Retinal pigment epithelial cell (primary cell): ENCODE measurements around the gene BEST1.

ENCODE experiments used
- DNase-seq: peaks from one replicate; pipeline ENCODE4 v3.0.0-alpha.2; 2010; ENCODE audit warnings: low read depth
- H3K4me3 ChIP-seq: 2 replicates; pipeline ENCODE4 v1.5.1; 2011; ENCODE audit warnings: mild to moderate bottlenecking, low read length, control low read depth, moderate library complexity
- TF ChIP-seq, protein P1 (sequence below): conservative IDR thresholded peaks from 2 replicates; pipeline ENCODE4 v1.5.1; 2011; ENCODE audit warnings: low read depth, low read length, control low read depth, inconsistent platforms

The BEST1 gene

DNA sequence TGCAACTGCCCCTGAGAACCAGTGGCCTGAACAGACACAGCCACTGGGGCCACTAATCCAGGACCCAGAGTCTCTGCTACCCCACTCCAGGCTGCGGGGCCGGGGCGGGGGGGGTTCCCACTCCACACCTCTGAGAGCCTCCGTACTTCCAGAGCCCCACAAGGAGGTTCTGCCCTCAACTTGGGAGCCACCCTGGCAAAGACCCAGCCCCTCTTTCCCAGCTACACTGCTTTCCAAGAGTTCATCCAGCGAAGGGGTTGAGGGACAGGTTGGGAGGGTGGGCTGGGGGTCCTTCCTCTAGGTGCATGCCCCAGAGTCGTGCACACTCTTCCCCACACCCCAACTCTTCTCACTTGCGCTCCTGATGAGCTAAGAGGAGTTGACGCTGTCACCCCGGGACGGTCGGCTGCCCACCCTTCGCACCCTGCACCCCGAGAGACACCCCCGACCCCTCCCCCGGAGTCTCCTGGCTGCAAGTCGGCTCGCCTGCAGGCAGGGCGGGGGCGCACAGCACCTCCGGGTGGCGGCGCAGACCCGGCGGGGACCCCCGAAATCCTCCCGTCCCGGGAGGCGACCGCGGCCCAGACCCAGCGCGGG, 33.3 kb upstream of the BEST1 start:
- DNase-seq, result no peak
- TF ChIP-seq, protein P1, sequence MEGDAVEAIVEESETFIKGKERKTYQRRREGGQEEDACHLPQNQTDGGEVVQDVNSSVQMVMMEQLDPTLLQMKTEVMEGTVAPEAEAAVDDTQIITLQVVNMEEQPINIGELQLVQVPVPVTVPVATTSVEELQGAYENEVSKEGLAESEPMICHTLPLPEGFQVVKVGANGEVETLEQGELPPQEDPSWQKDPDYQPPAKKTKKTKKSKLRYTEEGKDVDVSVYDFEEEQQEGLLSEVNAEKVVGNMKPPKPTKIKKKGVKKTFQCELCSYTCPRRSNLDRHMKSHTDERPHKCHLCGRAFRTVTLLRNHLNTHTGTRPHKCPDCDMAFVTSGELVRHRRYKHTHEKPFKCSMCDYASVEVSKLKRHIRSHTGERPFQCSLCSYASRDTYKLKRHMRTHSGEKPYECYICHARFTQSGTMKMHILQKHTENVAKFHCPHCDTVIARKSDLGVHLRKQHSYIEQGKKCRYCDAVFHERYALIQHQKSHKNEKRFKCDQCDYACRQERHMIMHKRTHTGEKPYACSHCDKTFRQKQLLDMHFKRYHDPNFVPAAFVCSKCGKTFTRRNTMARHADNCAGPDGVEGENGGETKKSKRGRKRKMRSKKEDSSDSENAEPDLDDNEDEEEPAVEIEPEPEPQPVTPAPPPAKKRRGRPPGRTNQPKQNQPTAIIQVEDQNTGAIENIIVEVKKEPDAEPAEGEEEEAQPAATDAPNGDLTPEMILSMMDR, result no peak
- H3K4me3 ChIP-seq, result peak overlapping the region; percentile 35

DNA sequence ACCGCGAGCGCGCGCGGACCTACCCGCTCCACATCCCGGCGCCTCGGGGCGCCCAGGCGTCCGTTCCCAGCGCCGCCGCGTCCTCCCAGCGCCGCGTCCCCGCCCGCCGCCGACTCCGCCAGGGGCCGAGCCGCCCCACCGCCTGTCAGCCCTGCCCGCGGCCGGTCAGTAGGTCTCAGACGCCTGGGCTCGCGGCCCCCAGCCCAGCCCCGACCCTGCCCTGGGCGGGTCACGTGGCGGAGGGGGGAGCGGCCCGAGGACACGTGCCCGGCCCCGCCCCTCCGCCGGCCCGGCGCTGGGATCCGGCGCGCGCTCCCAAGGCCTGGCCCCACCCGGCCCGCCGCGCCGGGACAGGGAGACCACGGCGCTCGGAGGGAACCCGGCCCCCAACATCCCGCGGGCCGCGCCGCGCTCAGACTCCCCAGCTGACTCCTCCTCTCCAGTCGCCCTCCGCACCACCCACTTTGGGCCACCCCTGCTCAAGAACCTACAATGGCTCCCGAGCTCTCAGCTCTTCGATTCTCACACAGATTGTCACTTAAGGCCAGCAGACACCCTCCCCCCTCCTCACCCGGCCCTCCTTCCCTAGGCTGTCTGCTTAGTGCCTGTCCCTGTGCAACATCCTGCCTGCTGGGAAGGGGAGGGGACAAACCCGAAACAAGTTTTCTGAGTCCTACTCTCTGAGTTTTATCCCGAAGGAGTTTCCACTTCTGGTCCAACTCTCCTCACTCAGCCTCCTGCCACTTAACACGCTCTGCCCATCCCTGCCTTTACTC, 32.6 kb upstream of the BEST1 start, which contains the start of gene RAB3IL1:
Gene RAB3IL1, minus strand, starts transcription at position 233 of the 776 bp plus-strand sequence. Its CDS starts 199 bp downstream, at position 34.
- TF ChIP-seq, protein P1, result no peak
- DNase-seq, result no peak
- peak within 1 kb of the TSS; percentile 45 for H3K4me3 ChIP-seq

DNA sequence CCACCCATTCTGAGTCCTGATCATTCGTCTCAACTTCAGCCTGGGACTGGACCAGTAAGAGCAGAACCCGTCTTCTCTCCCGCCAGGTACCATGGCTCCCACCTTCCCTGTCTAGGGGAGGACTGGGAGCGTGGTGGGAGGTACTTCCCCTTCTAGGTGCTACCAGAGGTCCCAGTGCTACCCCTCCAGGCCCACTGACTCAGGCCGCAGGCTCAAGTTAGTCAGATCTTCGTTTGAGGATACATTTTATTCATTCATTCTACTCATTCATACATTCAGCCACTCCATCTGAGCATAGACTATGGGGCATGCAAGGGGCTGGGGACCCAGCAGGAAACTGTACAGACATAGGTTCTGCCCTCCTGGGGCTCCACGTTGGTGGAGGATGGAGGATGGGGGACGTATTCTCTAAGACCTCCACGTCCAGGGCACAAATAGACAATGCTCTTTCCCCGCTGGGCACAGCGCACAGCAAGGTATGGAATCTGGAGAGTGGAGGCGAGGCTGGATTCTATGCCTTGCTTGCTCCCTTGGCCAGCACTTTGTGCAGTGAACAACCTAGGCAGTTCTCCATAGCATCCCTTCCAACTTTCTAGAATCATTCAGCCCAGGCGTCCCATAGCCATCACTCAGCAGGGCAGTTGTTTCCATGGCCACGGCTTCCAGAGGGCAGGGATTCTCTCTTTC, 31.8 kb upstream of the BEST1 start:
- DNase-seq, result no peak
- H3K4me3 ChIP-seq, result no peak overlapping the region
- TF ChIP-seq, protein P1, result no peak

DNA sequence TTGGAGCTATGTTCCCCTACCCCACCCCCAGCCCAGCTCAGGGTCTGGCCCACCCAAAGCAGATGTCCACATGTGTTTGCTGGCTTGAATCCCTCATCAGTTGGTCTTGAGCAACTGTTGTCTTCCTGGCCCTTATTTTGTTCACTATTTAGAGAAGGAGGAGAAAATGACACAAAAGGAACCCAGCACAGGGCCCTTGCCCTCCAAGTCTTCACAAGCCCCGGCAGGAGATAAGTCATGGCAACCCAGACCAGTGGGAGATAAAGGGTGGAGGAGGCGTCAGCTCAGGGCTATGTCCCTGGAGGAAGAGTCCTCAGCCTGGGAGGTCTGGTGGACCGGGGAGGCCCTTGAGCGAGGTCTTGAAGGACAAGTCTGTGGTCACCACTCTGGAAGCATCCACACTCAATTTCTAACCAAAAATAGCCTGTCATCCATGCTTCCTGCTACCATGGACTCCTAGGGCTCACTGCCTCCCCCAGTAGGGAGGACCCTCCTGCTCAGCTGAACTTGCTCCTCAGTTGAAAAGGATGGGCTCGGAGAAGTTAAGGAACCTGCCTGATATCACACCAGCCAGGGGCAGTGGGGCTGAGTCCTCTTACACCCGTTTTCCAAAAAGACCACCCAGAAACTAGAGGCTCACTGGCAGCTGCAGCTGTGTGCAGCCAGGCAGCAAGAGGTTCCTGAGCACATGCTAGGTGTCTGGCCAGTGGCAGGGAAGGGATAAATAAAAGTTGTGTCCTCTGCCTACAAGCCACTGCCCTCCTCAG, 31.0 kb upstream of the BEST1 start:
- DNase-seq, result no peak
- H3K4me3 ChIP-seq, result no peak overlapping the region
- TF ChIP-seq, protein P1, result no peak

DNA sequence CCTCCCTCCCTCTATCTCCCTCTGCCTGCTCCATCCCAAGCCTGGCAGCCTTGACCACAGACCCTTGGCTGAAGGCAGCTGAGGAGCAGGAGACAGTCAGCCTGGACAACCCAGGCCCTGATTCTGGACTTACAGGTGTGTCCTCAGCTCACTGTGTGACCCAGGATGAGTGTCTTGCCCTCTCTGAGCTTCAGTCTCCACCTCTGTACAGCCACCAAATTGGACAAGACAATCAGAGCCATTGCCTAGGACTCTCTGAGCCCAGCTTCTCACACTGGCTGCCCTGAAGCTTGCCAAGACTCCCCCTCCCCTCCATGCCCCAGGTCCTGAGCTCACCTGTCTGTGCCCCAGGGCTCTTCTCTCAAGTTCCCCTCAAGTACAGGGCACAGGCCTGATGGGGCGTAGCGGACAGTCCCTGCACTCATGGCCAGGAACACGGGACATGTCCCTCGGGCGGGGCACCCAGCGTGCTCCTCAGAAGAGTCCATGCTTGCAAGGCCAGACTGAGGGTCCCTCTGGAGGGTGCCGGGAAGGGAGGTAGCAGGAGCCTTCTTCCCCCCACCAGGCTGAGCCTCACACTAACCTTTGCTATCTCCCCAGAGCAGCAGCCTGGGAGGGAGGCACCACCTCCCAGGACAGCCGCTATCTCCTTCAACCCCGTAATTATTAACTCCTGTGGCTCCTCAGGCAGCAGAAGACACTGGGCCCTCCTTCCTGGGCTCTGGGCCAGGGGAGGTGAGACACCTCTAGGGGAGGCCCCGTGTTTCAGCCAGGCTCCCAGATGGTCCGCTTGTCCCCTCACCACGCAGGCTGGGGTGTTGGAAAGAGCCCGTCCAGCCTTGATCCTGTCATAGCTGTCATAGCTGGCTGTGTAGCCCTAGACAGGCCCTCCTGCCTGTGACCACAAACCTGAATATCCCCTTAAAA, 30.2 kb upstream of the BEST1 start:
- H3K4me3 ChIP-seq, result no peak overlapping the region
- TF ChIP-seq, protein P1, result no peak
- no peak for DNase-seq

DNA sequence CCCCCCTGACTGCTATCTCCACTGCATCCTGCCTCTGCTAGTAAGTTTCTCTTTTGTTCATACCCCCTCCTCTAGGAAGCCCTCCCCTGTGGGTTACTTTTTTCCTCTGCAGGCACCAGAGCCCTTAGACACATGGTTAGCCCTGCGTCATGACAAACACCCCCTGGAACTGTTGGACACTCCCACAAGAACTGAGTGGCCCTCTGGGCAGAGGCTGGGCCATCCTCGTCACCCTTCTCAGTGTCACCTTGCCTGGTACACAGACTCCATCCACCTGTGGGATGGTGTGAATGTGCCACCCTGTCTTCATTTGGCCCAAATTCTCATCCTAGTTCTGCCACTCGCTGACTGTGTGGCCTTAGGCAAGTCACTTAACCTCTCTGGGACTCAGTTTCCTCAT, 28.7 kb upstream of the BEST1 start:
- no peak overlapping the region for H3K4me3 ChIP-seq
- TF ChIP-seq, protein P1, result no peak
- no peak for DNase-seq
